ENCODE results near the gene GMPPB.

The GMPPB gene

GRCh38 chr3:49673715-49674496 lies 49.8 kb downstream of the GMPPB start, which contains the start of gene APEH:
APEH (plus strand) TSS chr3:49674351; CDS start chr3:49674402, 51 bp downstream.
- Histone ChIP-seq H3K4me3 (ENCODE audit: low read depth, low read length) (peak within 1 kb of the TSS; percentile 76), H3K36me3 (replicated peaks) (peaks cover 22% of the 10 kb centered on the region), H3K27me3 (replicated peaks) (no peaks in the 10 kb centered on the region), H3K27ac (peak within 1 kb of the TSS; percentile 75)
- in situ Hi-C loops (cut with HindIII; ENCODE audit: low pct_ligation_motif_present, low sequenced_read_pairs) = loop anchor here (25.0 kb wide), 1 partner anchor 112 kb away; the partner anchor contains the start of gene BSN
- no peak for TF ChIP-seq CTCF (IDR thresholded peaks at IDR 0.05; ENCODE audit: low read depth, low read length, missing control alignments)
- DNase-seq = peak; percentile 96

DNA sequence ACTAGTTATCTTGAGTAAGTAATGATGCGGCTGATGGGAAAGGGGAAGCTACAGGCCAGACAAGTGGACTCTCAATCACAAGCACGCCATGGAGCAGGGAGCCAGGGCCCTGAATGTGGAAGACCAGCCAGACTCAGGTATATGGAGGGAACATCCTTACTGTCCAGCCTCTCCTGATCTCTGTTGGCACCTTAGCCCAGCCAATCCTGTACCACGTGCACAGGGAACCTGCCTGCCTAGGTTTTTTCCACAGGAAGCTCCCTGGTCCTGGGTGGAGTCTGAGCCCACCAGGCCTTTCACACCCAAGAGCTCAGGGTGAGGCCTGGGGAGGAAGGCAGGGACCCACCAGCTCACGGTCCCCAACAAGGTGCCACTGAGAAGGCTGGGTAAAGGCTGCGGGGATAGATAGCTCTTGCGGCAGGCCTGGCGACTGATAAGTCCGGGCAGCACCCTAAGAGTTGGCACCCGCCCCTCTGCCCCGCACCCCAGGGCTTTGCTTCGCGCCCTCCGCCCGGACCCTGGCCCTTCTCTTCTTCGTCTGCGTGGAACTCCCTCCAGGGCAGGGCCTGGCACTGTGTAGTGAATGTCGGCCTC lies 50.5 kb downstream of the GMPPB start:
- Histone ChIP-seq H3K27ac (peak overlapping the region; percentile 75), H3K4me3 (ENCODE audit: low read depth, low read length) (peak overlapping the region; percentile 76), H3K36me3 (replicated peaks) (peaks cover 16% of the 10 kb centered on the region), H3K27me3 (replicated peaks) (no peaks in the 10 kb centered on the region)
- no peak for TF ChIP-seq CTCF (IDR thresholded peaks at IDR 0.05; ENCODE audit: low read depth, low read length, missing control alignments)
- DNase-seq = no peak
- in situ Hi-C loops (cut with HindIII; ENCODE audit: low pct_ligation_motif_present, low sequenced_read_pairs) = loop anchor here (25.0 kb wide), 1 partner anchor 111 kb away; the partner anchor contains the start of gene BSN

GRCh38 chr3:49671291-49672288 lies 52.2 kb downstream of the GMPPB start:
- H3K27ac ChIP-seq = no peak overlapping the region
- no peak overlapping the region for H3K4me3 ChIP-seq (ENCODE audit: low read depth, low read length)
- H3K36me3 ChIP-seq (replicated peaks) = peaks cover 3% of the 10 kb centered on the region
- no peaks in the 10 kb centered on the region for H3K27me3 ChIP-seq (replicated peaks)
- peak; percentile 93 for TF ChIP-seq CTCF (IDR thresholded peaks at IDR 0.05; ENCODE audit: low read depth, low read length, missing control alignments)
- DNase-seq = no peak
- in situ Hi-C loops (cut with HindIII; ENCODE audit: low pct_ligation_motif_present, low sequenced_read_pairs) = loop anchor here (25.0 kb wide), 1 partner anchor 109 kb away; the partner anchor contains the start of gene BSN

DNA sequence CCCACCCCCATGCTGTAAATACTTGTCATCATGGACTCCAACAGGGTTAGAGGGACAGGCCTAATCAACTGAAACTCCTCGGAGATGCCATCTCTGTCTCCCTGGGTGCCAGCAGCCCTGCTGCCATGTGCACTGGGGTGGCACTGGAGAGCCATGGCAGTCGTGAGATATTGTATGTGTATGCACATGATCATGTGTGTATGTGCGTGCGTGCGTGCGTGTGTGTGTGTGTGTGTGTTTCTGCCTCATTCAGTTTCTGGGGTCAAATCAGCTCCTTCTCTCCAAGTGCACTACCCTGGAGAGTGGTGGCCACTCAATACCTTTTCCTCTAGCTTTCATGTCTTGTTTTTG lies 52.8 kb downstream of the GMPPB start:
- no peaks in the 10 kb centered on the region for H3K36me3 ChIP-seq (replicated peaks)
- no peak for DNase-seq
- H3K27me3 ChIP-seq (replicated peaks) = no peaks in the 10 kb centered on the region
- H3K27ac ChIP-seq = no peak overlapping the region
- H3K4me3 ChIP-seq (ENCODE audit: low read depth, low read length) = no peak overlapping the region
- no peak for TF ChIP-seq CTCF (IDR thresholded peaks at IDR 0.05; ENCODE audit: low read depth, low read length, missing control alignments)
- in situ Hi-C loops (cut with HindIII; ENCODE audit: low pct_ligation_motif_present, low sequenced_read_pairs) = loop anchor here (25.0 kb wide), 1 partner anchor 109 kb away; the partner anchor contains the start of gene BSN
